ENCODE data around the gene CASZ1. TPM values are rescaled to one million over a fixed set of nuclear protein-coding genes. Genes with fewer than 3 reads are reported as not detected.

Gene CASZ1
- total RNA-seq, 4 donors from 2014 or later = 5.2 to 38.5 (median 18.7) TPM

DNA sequence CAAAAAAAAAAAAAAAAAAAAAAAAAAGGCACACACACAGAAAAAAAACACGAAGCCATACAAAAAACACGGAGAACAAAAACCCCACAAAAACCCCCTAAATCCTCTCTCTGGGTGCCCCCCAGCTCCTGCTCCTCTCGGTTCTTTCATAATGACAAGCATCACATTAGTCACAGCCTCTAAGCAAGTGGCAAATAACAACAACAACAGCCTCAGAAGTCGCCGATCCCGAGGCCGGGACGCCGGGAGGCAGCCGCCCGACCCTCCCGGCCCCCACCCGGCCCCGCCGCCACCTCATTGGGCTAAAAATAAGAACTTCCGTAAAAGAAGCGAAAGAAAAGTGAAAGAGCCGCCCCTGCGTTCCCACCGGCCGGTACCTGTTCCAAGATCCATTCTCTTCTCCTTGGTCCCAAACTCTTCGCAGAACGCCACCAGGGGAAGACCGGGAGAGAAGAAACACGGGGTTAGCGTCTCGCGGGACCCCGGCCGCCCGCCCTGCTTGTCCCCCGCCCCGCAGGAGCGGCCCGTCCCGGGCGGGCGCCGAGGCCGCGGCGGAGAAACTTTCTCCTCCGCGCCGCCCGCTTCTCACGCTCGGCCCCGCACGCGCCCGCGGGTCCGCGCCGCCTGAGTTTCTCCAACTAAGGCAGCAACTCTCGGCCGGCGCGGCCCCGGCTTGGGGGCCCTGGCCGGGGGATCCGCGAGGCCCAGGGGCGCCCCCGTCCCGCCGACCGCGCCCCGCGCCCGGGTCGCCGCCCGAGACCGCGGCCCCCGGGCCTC is 102.8 kb downstream of the CASZ1 start:
- TF ChIP-seq CTCF (IDR thresholded peaks at IDR 0.05) = no peak
- TF ChIP-seq POLR2A (IDR thresholded peaks at IDR 0.05) = no peak
- peak; percentile 45 to 52 for DNase-seq
- intact Hi-C loops (cut with DNase I) = loop anchor here (5.0 kb wide), 1 partner anchor 104 kb away; the partner anchor contains the start of gene CASZ1
- H3K4me1 ChIP-seq = peaks cover 27 to 38% of the 10 kb centered on the region in 2 donors
- H3K4me3 ChIP-seq (replicated peaks in 1 of 3) = peak overlapping the region in 2 of 3 donors; percentile 80 to 93
- WGBS, 2 donors = 0 to 2% methylated on average over 15 to 47 of the region's 79 CpGs
- H3K36me3 ChIP-seq = no peaks in the 10 kb centered on the region
- no peaks in the 10 kb centered on the region for H3K9me3 ChIP-seq
- H3K27ac ChIP-seq = peak overlapping the region; percentile 79 to 93 (median 87)
- H3K27me3 ChIP-seq = no peaks in the 10 kb centered on the region

GRCh38 chr1:10693152-10693496 is 103.3 kb downstream of the CASZ1 start:
- DNase-seq = no peak
- TF ChIP-seq POLR2A (IDR thresholded peaks at IDR 0.05) (no peak), CTCF (IDR thresholded peaks at IDR 0.05) (no peak)
- Histone ChIP-seq H3K27ac (peak overlapping the region; percentile 6 to 25 (median 18)), H3K36me3 (no peaks in the 10 kb centered on the region), H3K4me1 (peaks cover 30 to 40% of the 10 kb centered on the region in 2 donors), H3K27me3 (no peaks in the 10 kb centered on the region), H3K4me3 (replicated peaks in 1 of 3) (peak overlapping the region in 2 of 3 donors; percentile 80 to 93), H3K9me3 (no peaks in the 10 kb centered on the region)
- WGBS, 2 donors = 63% methylated on average over 6 of the region's 6 CpGs
- intact Hi-C loops (cut with DNase I) = loop anchor here (5.0 kb wide), 1 partner anchor 104 kb away; the partner anchor contains the start of gene CASZ1

DNA sequence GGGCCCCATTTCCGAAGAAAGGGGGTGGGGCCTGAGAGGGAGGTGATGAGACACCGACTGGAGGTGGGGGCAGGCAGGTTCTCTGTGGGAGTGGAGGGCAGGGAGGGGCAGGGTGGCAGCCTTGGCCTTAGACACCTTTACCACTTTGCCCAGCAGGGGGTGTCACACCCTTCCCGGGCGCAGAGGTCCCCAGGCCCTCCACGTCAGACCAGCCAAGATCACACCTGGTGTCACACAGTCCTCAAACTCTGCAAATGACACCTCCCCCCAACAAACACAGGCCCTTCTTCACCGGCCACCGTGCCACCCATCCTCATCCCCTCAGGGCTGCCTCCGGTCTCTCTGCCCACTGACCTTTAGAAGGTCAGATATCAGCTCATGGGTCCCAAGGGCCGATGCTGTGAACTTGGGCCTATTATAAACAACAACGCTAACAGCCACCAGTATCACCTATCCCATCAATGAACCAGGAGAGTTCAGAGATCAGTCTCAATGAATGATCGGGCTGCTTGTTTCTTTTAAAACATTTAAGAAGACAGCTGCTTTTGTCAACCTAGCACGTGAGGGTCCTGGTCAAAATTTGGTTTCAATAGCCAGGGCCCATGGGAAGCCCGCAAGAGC is 103.9 kb downstream of the CASZ1 start:
- H3K27me3 ChIP-seq = no peaks in the 10 kb centered on the region
- peaks cover 36 to 46% of the 10 kb centered on the region in 2 donors for H3K4me1 ChIP-seq
- no peaks in the 10 kb centered on the region for H3K36me3 ChIP-seq
- peak; percentile 72 to 73 for DNase-seq
- WGBS, 2 donors = 57 to 71% methylated on average over 11 to 12 of the region's 13 CpGs
- no peak overlapping the region for H3K4me3 ChIP-seq (replicated peaks in 1 of 3)
- H3K9me3 ChIP-seq = no peaks in the 10 kb centered on the region
- intact Hi-C loops (cut with DNase I) = loop anchor here (5.0 kb wide), 1 partner anchor 105 kb away; the partner anchor contains the start of gene CASZ1
- peak overlapping the region; percentile 6 to 25 (median 18) for H3K27ac ChIP-seq
- peak in 5 of 6 experiments; percentile 24 to 62 (median 46) for TF ChIP-seq CTCF (IDR thresholded peaks at IDR 0.05)
- no peak for TF ChIP-seq POLR2A (IDR thresholded peaks at IDR 0.05)

- 67 to 83% methylated on average over 1 of the region's 1 CpG for WGBS, 2 donors
- H3K27me3 ChIP-seq = no peaks in the 10 kb centered on the region
- peak overlapping the region in 2 of 3 donors; percentile 25 to 44 for H3K27ac ChIP-seq
- no peak overlapping the region for H3K4me3 ChIP-seq (replicated peaks in 1 of 3)
- intact Hi-C loops (cut with DNase I) = loop anchor here (5.0 kb wide), 1 partner anchor 106 kb away; the partner anchor contains the start of gene CASZ1
- no peak for DNase-seq
- no peaks in the 10 kb centered on the region for H3K36me3 ChIP-seq
- TF ChIP-seq CTCF (IDR thresholded peaks at IDR 0.05) (no peak), POLR2A (IDR thresholded peaks at IDR 0.05) (no peak)
- peaks cover 44 to 54% of the 10 kb centered on the region in 2 donors for H3K4me1 ChIP-seq
- no peaks in the 10 kb centered on the region for H3K9me3 ChIP-seq
Measured at GRCh38 chr1:10691740-10692125, 104.7 kb downstream of the CASZ1 start.

Data from thyroid gland (tissue), 4 donors.